IPS DF 6.9 (cell line): ENCODE data around the gene RANBP1.

Source experiments
- DNase-seq: peaks from one replicate; pipeline ENCODE4 v3.0.0-alpha.2; 2013; ENCODE audit warnings: low read depth, low spot score
- H3K27ac ChIP-seq: one replicate; pipeline ENCODE4 v1.5.1; 2013; ENCODE audit warnings: low read length, control low read depth
- H3K27me3 ChIP-seq: 2 replicates; pipeline ENCODE4 v1.6.1; 2013; ENCODE audit warnings: mild to moderate bottlenecking, low read length; ENCODE audit not compliant: control insufficient read depth, insufficient read depth
- H3K36me3 ChIP-seq: 2 replicates; pipeline ENCODE4 v1.6.1; 2013; ENCODE audit warnings: low read length; ENCODE audit not compliant: control insufficient read depth, insufficient read depth
- H3K4me1 ChIP-seq: 2 replicates; pipeline ENCODE4 v1.6.1; 2013; ENCODE audit warnings: low read length; ENCODE audit not compliant: control insufficient read depth, insufficient read depth
- H3K4me3 ChIP-seq: 2 replicates; pipeline ENCODE4 v1.5.1; 2013; ENCODE audit warnings: mild to moderate bottlenecking, low read length
- H3K9me3 ChIP-seq: 2 replicates; pipeline ENCODE4 v1.6.1; 2013; ENCODE audit warnings: low read length, inconsistent platforms; ENCODE audit not compliant: control insufficient read depth, insufficient read depth
- WGBS: extraction: QIAGEN DNeasy Blood & Tissue Kit; methylation state at CpG from one replicate; pipeline ENCODE4 v1.1.7; 2013; ENCODE audit warnings: mixed read lengths, missing lambda C conversion rate; ENCODE audit not compliant: insufficient read length, insufficient coverage; 5-methylcytosine and 5-hydroxymethylcytosine counted together

The RANBP1 gene

DNA sequence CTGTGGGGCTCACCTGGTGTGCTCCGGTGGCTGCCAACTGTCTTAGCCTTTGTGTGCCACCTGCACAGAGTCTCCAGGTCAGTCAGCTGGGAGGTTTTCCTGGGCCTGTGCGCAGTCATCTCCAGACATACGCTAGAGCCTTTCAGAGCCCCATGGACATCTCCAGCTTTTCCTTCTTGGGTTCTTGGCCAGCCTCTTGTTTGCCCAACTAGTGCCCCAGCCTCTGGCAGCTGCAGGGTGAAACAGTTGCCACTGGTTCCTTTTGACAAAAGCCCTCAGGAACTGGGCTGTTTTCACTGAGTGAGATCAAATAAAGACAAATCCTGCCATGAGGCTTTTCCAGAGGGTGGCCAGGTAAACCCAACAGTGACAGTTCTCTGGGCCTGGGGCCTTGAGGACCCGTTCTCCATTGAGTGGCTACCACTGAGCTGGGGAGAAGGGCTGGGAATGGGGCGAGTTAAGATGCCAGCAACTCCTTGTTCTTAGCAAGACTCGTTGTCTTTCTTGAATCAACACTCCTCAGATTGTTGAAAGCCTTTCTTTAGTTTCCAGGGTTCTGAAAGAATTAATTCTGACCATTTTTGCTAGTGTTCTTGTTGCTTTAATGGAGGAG, 16.7 kb upstream of the RANBP1 start:
- Histone ChIP-seq H3K36me3 (peaks cover 21% of the 10 kb centered on the region; the same call in 1 of the 2 replicates), H3K4me3 (no peak overlapping the region), H3K27me3 (no peaks in the 10 kb centered on the region), H3K9me3 (no peaks in the 10 kb centered on the region), H3K4me1 (no peaks in the 10 kb centered on the region), H3K27ac (no peak overlapping the region)
- WGBS: no CpG with 5 or more reads among the region's 6 CpGs
- DNase-seq: no peak

GRCh38 chr22:20101638-20102037, 14.3 kb upstream of the RANBP1 start:
- Histone ChIP-seq H3K27ac (no peak overlapping the region), H3K9me3 (no peaks in the 10 kb centered on the region), H3K36me3 (peaks cover 27% of the 10 kb centered on the region), H3K27me3 (no peaks in the 10 kb centered on the region), H3K4me3 (no peak overlapping the region), H3K4me1 (no peaks in the 10 kb centered on the region)
- no CpG with 5 or more reads among the region's 8 CpGs for WGBS
- no peak for DNase-seq

DNA sequence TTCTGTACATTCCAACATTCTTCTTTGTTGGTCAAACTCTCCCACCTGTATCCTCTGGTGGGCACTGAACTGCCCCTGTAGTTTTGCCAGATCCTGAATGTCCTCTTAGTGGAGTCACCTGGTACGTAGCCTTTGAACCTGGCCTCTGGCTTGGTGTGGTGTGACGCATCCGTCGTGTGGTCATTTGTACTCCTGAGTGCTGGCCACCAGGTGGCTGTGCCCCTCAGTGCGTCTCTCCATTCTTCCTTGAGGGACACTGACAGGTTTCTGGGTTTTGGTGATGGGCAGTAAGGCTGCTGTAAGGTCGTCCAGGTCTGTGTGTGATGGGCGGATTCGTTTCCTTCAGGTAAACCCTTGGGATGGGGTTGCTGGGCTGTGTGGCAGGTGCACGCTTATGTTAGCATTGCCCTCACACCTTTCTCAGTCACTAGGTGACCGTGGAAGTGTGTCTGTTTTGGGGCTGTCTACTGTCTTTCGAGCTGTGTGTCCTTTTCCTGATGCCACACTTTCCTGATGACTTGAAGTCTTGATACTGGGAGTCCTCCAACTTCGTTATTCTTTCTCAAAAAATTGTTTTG, 13.6 kb upstream of the RANBP1 start:
- Histone ChIP-seq H3K4me3 (no peak overlapping the region), H3K9me3 (no peaks in the 10 kb centered on the region), H3K27ac (no peak overlapping the region), H3K36me3 (peaks cover 34% of the 10 kb centered on the region), H3K27me3 (no peaks in the 10 kb centered on the region), H3K4me1 (no peaks in the 10 kb centered on the region)
- no CpG with 5 or more reads among the region's 12 CpGs for WGBS
- DNase-seq: no peak

DNA sequence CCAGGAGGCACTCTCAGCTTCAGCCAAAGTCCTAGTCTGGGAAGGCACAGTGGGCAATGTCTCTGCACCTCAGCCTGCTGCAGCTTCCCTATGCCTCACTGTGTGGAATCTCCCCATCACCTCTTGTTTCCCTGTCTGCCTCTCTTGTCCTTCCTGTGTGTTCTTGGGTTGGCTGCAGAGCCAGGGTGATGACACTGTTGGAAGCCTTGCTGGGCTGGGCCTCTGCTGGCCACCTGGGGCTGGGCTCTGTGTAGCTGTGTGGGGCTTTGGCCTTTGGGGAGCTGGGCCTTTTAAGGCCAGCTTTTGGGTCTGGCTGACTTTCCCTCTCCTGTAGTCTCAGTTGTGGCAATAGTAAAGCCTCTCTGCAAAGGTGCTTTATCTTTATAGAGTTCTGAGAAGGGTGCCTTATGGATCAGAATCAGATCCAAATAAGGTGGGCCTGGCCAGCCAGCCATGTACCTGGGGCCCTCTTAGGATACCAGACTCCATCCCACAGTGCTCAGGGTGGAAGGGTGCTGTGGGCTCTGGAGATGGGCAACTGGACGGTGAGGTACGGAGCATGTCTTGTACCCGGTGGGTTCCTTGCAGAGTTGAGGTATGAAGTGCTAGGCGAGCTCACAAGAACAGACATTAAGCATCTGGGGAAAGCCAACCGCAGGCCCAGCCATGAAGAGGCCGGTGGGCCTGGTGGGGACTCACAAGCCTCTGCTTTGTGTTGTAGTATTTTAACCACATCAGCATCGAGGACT, 10.3 kb upstream of the RANBP1 start:
- H3K27ac ChIP-seq: no peak overlapping the region
- H3K9me3 ChIP-seq: no peaks in the 10 kb centered on the region
- no peaks in the 10 kb centered on the region for H3K27me3 ChIP-seq
- H3K4me1 ChIP-seq: no peaks in the 10 kb centered on the region
- H3K4me3 ChIP-seq: no peak overlapping the region
- no CpG with 5 or more reads among the region's 7 CpGs for WGBS
- DNase-seq: no peak
- H3K36me3 ChIP-seq: peaks cover 55% of the 10 kb centered on the region

- Histone ChIP-seq H3K36me3 (peaks cover 55% of the 10 kb centered on the region), H3K4me1 (no peaks in the 10 kb centered on the region)
- no CpG with 5 or more reads among the region's 20 CpGs for WGBS
Observed at GRCh38 chr22:20106205-20106848, 9.6 kb upstream of the RANBP1 start.

DNA sequence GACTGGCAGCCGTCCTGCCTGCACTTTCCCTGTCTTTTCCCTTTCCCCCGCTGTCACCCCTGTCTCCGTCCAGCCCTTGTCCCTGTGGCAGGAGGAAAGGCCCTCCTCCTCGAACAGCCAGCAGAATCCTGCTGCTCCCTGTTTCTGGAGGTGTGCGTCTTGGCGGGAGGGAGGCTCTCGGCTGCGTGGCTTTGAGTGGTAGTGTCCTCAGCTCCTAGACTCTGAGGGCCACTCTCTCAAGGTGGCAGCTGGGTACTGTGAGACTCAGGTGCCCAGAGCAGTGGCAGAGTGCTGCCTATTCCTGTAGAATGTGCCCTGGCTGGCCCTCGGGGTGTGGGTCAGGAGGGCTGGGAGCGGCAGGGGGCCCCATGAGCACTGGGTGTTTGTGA, 9.1 kb upstream of the RANBP1 start:
- no CpG with 5 or more reads among the region's 10 CpGs for WGBS
- no peaks in the 10 kb centered on the region for H3K27me3 ChIP-seq
- no peak overlapping the region for H3K4me3 ChIP-seq
- DNase-seq: no peak
- H3K36me3 ChIP-seq: peaks cover 61% of the 10 kb centered on the region
- H3K4me1 ChIP-seq: no peaks in the 10 kb centered on the region
- H3K27ac ChIP-seq: no peak overlapping the region
- no peaks in the 10 kb centered on the region for H3K9me3 ChIP-seq

More at GRCh38 chr22:20106205-20106848, 9.6 kb upstream of the RANBP1 start:
- H3K27me3 ChIP-seq: no peaks in the 10 kb centered on the region
- DNase-seq: no peak
- H3K4me3 ChIP-seq: no peak overlapping the region
- H3K27ac ChIP-seq: no peak overlapping the region
- H3K9me3 ChIP-seq: no peaks in the 10 kb centered on the region

- WGBS: no CpG with 5 or more reads among the region's 7 CpGs
Observed at GRCh38 chr22:20107471-20107901, 8.4 kb upstream of the RANBP1 start.

DNA sequence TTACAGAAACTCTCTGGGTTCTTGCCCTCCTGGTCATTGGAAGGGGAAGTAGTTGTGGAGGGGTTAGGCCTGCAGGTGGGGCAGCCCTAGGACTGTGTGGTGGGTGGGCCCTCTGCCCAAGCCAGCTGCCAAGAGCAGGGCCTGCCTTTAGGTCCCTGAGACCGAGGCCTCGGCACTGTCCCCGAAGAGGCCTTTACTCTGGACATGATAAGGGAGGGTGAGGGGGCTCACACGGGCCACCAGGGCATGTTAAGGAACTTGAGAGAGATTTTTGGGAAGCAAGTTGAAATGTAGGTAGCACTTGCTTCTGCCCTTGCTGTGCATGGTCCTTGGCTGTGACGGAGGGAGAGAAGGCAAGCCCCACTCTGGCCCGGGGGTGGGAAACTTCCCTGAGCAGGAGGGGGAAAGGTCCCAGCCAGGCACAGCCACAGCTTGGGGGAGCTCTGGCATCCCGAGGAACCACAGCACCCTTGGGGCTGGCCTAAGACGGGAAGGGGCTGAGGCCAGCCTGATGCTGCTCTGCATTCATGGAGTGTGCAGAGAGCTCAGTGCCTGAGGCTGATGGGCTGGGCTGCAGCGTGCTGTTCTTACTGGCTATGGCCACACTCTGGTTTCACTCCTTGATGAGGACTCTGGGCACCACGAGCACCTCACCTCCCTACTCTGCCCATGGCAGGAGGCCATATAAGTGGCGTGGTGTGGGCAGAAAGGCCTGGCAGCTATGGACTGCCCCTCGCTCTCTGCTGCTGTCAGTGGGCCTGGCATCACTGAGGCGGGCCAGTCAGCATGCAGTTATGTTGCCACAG, 7.8 kb upstream of the RANBP1 start:
- no peak for DNase-seq
- no peak overlapping the region for H3K4me3 ChIP-seq
- peaks cover 70% of the 10 kb centered on the region for H3K36me3 ChIP-seq
- no peaks in the 10 kb centered on the region for H3K9me3 ChIP-seq
- H3K27me3 ChIP-seq: no peaks in the 10 kb centered on the region
- H3K4me1 ChIP-seq: no peaks in the 10 kb centered on the region
- no peak overlapping the region for H3K27ac ChIP-seq
- WGBS: no CpG with 5 or more reads among the region's 13 CpGs

More at GRCh38 chr22:20107471-20107901, 8.4 kb upstream of the RANBP1 start:
- no peak overlapping the region for H3K27ac ChIP-seq
- DNase-seq: no peak
- H3K36me3 ChIP-seq: peaks cover 66% of the 10 kb centered on the region
- no peaks in the 10 kb centered on the region for H3K4me1 ChIP-seq
- no peaks in the 10 kb centered on the region for H3K27me3 ChIP-seq
- H3K4me3 ChIP-seq: no peak overlapping the region
- H3K9me3 ChIP-seq: no peaks in the 10 kb centered on the region

DNA sequence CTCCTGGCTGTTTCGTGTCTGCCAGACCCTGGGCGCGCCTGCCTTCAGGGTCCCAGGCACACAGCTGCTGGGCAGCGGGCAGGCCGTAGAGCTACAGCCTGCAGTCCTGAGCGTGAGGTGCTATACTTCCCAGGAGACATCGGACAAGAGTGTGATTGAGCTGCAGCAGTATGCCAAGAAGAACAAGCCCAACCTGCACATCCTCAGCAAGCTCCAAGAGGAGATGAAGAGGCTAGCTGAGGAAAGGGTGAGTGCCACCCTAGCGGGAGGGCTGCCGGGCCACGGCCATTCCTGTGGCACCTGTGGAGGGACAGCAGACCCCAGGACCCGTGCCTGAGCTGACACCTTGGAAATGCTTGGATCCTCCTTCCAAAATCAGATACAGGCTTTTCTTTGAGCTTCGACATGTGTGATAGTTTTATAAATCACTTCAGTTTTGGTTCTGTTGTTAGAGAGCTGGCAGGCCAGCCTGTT, 7.1 kb upstream of the RANBP1 start:
- no peak for DNase-seq
- Histone ChIP-seq H3K36me3 (peaks cover 73% of the 10 kb centered on the region), H3K4me3 (no peak overlapping the region), H3K9me3 (no peaks in the 10 kb centered on the region), H3K4me1 (no peaks in the 10 kb centered on the region), H3K27me3 (no peaks in the 10 kb centered on the region), H3K27ac (no peak overlapping the region)
- WGBS: no CpG with 5 or more reads among the region's 12 CpGs
